ENCODE measurements around the gene EIF3B.
"Not testable (repeated sequence)": the region's sequence is repeated elsewhere in the genome, so short reads cannot be mapped to it uniquely, and the experiment has no call there.

Gene EIF3B

GRCh38 chr7:2347351-2348063 is 7.1 kb upstream of the EIF3B start:
- DNase-seq (ENCODE audit: low spot score), result not testable (repeated sequence)

DNA sequence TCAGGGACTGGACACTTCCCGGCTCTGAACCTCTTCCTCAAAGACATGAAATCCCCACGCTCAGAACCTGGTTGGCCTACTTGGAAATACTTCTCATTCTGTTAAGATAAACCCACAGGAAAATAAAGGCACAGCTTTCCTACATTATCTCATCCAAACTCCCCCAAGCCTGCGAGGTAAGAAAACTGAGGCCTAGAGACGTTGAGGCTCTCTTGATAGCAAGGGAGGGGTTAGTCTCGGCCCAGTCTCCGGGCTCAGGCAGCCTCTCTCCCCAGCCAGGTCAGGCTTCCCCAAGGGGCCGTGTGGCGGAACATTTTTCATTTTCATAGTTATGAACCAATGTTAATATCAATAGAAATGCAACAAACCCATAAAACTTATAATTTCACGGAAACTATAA is 4.6 kb upstream of the EIF3B start:
- DNase-seq (ENCODE audit: low spot score), result no peak

DNA sequence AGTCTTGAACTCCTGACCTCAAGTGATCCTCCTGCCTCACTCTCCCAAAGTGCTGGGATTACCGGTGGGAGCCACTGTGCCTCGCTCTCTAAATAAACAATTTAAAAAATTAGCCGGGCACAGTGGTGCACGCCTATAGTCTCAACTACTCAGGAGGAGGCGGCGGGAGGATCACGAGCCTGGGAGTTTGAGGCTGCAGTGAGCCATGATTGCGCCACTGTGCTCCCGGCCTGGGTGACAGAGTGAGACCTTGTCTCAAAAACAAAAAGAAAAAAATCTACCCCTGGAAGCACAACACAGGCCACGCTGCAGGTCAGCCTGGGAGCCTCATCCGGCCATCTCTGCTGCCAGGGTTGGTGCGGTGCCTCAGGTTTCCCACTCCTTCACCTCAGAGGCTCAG is 3.8 kb upstream of the EIF3B start:
- no peak for DNase-seq (ENCODE audit: low spot score)

DNA sequence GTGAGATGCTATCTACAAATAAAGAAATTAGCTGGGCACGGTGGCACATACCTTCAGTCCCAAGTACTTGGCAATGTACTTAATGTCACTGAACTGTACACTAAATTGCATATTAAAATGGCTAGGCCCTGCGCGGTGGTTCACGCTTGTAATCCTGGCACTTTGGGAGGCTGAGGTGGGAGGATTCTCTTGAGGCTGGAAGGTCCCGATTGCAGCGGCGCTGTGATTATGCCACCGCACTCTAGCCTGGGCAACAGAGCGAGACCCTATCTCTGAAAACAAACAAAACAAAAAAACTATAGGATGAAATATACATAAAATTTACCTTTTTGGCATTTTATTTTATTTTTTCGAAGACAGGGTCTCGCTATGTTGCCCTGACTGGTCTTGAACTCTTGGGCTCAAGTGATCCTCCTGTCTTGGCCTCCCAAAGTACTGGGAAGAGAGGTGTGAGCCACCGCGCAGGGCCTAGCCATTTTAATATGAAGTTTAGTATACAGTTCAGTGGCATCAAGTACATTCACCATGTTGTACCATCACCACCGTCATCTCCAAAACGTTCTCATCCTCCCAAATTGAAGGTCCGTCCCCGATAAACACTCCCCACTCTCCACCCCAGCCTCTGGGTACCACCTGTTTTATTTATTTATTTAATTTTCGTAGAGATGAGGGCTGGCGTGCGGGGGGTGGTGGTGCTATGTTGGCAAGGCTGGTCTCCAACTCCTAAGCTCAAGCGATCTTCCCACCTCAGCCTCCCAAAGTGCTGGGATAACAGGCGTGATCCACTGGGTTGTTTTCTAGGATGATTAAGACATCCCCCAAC is 1.3 kb upstream of the EIF3B start:
- no peak for DNase-seq (ENCODE audit: low spot score)

DNA sequence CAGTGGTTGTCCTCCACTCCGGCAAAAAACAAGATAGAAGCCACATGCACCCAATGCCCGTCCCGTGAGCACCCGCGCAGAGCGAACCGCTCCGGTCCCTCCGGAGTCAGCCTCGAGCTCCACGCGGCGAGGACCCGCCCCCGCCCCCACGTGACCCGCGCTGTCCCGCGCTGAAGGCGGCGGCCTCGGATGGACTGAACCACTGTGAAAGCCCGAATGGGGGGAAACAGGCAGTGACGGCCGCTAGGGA is 766 bp upstream of the EIF3B start:
- DNase-seq (ENCODE audit: low spot score), result peak; percentile 93

DNA sequence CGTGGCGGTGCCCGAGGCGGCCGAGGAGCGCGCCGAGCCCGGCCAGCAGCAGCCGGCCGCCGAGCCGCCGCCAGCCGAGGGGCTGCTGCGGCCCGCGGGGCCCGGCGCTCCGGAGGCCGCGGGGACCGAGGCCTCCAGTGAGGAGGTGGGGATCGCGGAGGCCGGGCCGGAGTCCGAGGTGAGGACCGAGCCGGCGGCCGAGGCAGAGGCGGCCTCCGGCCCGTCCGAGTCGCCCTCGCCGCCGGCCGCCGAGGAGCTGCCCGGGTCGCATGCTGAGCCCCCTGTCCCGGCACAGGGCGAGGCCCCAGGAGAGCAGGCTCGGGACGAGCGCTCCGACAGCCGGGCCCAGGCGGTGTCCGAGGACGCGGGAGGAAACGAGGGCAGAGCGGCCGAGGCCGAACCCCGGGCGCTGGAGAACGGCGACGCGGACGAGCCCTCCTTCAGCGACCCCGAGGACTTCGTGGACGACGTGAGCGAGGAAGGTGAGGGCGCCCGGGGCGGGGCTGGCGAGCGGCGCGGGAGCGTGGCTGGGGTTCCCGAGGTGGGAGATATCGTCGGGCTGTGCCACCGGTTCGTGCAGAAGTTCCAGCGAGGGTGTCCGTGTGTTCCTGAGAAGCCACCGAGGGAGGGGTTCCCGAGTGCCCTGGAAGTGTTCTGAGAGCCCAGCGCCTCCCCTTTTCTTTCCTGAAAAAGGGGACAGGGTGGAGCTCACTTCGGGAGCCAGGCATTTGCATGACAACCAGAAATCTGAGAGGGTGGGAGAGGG is 495 bp downstream of the EIF3B start:
- no peak for DNase-seq (ENCODE audit: low spot score)

GRCh38 chr7:2355705-2356008 is 1.0 kb downstream of the EIF3B start:
- DNase-seq (ENCODE audit: low spot score), result no peak

DNA sequence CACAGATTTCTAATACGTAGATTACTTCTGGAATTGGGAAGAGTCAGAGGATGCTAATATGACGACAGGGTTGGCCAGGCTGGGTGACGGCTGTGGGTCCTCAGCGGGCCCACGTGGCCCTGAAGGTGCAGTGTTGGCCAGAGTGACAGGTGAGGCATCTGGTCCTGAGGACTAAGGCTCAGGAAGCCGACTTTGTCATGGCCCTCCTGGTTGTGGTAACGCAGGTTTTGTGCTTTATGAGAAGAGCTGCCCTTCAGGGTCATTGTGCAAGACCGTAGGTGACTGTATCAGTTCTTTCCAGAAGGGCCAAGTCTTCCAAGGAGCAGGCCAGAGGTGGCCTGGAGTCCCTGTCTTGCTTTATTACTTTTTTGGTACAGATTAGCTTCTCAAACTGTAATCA is 2.5 kb downstream of the EIF3B start:
- DNase-seq (ENCODE audit: low spot score), result no peak

GRCh38 chr7:2357571-2357970 is 2.9 kb downstream of the EIF3B start:
- no peak for DNase-seq (ENCODE audit: low spot score)

GRCh38 chr7:2358968-2359527 is 4.4 kb downstream of the EIF3B start:
- DNase-seq (ENCODE audit: low spot score), result no peak

- DNase-seq (ENCODE audit: low spot score), result no peak
Measured at GRCh38 chr7:2359610-2360009, 5.0 kb downstream of the EIF3B start.

- no peak for DNase-seq (ENCODE audit: low spot score)
Measured at GRCh38 chr7:2360796-2361195, 6.2 kb downstream of the EIF3B start.

DNA sequence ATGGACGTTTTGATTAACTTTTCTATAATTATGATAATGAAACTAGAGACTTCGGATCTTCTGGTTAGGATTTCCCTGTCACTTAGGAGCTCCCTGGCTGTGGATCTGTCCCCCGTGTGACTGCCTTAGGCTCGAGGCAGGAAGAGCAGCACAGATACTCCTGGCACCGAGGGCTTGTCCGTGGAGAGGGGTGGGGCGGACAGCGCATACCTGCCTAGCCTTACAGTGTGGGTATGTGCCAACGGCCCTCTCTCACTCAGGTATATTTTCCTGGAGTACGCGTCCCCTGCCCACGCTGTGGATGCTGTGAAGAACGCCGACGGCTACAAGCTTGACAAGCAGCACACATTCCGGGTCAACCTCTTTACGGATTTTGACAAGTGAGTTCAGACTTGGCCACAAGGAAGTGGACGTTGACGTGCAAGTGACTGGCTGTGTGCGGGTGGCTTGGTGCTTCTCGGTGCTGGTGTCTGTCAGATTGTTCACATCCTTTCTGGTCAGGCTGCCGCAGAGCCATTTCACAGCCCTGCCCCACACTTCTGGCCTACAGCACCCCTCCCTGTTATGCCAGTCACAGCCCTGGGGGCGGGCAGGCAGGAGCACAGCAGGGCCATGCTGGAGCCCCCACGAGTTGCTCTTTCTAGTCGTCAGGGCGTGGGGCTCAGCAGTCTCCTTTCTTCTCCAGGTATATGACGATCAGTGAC is 7.9 kb downstream of the EIF3B start:
- DNase-seq (ENCODE audit: low spot score), result no peak

DNA sequence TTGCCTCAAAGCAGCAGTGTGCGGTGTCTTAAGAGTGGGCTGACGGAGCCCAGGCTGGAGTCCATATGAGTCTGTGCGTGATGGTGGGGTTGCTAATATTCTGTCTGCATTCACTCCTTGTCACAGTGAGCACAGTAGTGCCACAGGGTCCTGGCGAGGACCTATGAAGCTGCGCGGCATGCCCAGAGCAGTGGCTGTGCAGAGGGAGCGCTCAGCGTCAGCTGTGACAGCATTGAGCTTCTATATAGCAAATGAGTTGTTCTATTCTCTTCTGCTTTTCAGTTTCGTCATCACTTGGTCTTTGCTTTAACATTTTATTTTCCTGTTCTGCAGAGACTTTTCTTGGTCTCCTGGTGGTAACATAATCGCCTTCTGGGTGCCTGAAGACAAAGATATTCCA is 14.5 kb downstream of the EIF3B start:
- DNase-seq (ENCODE audit: low spot score), result no peak

DNA sequence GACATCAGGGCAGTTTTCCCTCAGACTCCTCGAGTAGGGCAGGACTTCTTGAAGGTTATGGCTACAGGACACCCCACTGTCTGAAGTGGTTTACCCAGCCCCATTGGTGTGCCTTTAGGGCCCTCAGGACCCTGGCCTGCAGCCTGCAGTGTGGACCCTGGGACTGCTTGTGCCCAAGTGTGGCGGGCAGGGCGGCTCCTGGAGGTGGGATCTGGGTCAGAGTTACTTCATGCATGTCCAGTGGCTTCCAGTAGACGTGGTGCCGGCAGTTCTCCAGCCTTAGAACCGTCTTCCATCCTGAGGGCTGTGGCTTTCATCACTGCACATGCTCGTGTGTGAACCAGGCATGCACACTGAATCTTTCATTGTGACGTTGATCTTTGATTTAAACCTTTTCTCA is 16.7 kb downstream of the EIF3B start:
- DNase-seq (ENCODE audit: low spot score), result no peak

- DNase-seq (ENCODE audit: low spot score), result no peak
Measured at GRCh38 chr7:2372724-2373123, 18.1 kb downstream of the EIF3B start.

DNA sequence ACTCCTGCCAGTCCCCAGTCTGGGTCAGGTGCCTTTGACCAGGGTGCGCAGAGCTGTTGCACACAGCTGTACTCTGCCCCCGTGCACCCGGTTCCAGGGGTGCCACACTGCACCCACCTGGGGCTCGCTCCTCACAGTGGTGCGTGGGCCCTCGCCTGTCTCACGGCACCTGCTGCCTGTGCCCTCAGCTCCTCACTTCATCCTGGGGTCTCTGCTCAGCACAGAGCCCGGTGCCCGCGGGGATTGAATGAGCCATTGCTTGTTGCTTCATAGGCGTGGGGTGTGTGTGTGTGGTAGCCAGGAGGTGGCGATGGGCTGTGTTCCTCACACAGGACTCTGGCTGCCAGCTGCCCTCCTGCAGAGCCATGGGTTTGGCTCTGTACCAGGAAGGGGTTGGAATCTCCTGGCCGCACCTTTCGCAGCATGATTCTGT is 18.5 kb downstream of the EIF3B start:
- DNase-seq (ENCODE audit: low spot score), result no peak

DNA sequence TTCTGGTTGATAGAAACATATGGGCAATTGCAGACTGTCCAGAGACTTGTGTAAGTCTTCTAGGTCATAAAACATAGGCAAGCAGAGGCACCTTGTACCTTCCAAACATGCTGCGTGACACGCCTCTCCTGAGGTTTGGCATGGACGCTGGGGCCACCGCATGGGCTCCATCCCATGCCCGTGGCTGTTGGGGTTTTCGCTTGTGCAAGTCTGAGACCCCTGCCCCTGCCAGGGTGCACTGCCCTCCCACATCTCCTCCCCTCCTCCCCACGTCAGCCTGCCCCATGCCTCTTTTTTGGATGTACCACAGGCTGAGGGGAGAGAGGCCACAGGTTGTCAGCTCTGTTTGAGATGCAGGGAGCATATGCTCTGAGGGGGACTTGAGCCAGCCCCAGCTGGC is 19.0 kb downstream of the EIF3B start:
- no peak for DNase-seq (ENCODE audit: low spot score)

- no peak for DNase-seq (ENCODE audit: low spot score)
Measured at GRCh38 chr7:2374401-2374800, 19.8 kb downstream of the EIF3B start.

DNA sequence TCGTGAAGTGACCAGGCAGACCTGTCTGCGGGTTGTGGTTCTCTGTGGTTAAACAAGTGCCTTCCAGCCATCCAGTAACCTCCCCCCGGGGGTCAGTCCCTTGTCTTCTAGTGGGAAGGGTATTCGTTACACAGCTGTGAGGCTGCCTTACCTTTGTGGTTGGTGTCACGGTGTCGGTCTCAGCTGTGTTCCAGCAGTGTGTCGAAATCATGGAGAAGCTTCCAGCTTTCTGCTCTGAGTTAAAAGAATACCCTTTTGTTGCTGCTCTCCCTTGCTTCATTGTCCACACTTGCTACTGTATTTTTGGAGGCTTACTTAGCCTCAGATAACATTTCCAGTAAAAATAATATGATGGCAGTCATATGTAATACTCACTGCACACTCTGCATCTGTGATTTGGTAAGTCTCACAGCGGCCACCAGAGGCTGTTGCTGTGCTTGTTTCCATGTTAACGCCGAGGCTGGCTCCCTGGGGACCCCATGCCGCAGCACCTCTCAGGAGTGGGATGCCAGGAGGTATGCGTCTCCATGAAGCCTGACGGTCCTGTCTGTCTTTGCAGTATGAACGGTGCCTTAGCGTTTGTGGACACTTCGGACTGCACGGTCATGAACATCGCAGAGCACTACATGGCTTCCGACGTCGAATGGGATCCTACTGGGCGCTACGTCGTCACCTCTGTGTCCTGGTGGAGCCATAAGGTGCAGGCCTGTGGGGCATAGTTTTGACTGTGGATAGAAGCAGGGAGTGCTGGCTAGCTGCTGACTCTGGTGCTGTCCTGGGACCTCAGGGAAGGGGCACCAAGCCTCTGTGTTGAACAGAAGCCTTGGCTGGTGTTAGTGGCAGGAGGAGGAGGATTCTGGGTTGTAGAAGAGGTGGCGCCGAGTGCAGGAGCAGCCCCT is 20.5 kb downstream of the EIF3B start:
- no peak for DNase-seq (ENCODE audit: low spot score)

Data from Ammon's horn (tissue), 1 donor.